Measurements from ENCODE around the gene DYSF.

DYSF gene

DNA sequence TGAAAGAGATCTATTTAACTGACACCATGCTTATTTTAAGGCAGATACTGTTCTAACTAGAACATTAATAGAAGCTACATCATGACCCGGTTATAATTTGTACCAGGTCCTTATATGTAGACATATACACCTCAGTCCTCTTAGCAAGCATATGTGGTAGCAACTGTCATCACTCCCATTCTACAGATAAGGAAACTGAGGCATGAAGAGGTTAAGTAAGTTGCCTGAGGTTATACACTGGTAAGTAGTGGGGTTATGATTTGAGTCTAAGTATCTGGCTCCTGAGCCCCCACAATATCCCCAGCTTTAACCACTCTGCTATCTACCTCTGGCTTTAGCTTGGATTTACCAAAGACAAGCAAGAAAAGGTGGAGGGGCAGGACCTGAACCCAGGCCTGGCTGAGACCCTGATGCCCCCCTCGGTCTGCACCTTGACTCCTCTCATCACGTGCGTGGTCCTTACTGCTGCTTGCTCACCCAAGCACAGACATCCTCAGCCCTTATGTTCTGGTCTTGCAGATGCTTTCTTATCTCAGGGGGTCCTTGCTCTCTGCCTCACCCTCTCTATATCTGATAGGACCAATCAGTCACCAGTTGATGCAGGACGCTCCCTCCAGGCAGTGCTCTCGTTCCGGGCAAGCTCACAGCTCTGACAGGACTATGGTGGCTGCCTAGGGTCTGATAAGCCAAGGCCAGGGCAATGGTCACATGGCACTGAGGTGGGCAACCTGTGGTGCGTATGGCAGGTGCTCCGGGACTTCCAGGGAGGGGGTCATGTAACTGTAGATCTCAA, 4.0 kb downstream of the DYSF start:
- no peak for DNase-seq

DNA sequence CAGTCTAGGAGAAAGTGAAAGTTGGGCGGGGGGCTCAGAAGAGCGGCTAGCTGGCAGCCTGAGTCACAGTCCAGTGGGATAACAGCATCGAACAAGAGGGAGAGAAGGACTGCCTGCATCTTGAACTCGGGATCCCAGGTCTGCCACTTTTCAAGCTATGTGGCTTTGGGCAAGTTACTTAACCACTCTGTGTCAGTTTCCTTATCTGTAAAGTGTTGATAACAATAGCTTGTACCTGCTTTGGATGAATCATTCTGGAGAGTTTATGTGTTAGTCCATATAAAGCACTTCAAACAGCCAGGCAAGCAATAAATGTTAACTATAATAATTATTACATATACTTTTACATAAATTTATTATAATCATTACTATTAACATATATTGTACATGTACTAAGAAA, 4.6 kb downstream of the DYSF start:
- no peak for DNase-seq

DNA sequence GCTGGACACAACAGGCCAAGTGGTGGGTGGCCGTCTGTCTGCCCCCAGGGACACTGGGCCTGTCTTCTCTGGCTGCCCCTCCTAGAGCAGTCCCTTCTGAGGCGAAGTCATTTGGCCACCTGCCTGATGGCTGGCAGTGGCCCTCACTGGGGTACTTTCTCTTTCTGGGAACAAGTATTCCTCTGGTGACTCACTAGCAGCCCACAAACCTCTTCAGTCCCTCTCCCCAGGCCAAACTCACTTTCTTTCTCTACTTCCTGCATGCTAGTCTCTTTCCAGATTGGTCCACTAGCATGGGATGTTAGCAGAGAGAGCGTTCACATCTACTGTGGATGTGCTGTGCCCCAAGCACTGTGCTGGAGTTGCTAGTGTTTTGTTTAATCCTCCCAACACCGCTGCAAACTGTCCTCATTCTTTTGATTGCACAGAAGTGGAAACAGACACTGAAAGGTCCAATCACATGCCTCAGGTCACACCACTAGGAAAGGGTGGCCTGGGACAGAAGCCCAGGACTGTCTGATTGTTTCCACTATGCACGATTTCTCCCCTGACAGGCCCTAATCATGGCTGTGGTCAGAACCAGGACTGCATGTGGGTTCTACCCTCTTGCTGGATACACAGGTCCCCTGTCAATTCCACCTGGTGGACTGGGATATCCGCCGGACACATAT, 5.2 kb downstream of the DYSF start:
- DNase-seq: no peak

DNA sequence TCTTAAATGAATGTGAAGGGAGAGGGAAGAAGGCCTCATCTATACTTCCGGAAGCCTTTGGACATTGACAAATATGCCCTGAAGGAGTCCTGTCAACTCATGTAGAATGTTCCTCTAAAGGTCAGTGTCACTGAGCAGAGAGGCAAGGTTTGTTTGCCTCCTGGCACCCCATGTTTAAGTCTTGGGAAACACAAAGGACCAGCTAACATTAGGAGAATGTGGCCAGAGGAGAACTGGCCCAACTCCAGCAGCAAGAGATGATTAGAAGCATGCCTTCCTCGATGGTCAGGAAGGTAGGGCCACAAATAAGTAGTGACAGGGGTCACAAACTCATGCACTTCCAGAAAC, 5.7 kb downstream of the DYSF start:
- no peak for DNase-seq

DNA sequence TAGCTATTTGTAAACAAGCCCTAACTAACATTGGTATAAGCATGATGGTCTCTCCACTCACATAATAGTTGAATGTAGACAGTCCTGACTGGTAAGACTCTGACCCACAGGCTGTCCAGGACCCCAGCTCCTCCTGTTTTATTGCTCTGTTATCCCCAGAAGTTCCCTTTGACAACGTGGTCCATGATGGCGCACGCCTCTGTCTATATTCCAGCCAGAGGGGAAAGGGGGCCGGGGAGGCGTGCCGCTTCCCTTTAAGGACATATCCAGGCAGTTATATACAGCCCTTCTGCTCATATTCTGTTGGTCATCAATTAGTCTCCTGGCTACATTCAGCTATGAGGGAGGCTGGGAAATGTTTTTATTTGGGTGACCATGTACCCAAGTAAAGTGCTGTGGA, 6.7 kb downstream of the DYSF start:
- DNase-seq: no peak

DNA sequence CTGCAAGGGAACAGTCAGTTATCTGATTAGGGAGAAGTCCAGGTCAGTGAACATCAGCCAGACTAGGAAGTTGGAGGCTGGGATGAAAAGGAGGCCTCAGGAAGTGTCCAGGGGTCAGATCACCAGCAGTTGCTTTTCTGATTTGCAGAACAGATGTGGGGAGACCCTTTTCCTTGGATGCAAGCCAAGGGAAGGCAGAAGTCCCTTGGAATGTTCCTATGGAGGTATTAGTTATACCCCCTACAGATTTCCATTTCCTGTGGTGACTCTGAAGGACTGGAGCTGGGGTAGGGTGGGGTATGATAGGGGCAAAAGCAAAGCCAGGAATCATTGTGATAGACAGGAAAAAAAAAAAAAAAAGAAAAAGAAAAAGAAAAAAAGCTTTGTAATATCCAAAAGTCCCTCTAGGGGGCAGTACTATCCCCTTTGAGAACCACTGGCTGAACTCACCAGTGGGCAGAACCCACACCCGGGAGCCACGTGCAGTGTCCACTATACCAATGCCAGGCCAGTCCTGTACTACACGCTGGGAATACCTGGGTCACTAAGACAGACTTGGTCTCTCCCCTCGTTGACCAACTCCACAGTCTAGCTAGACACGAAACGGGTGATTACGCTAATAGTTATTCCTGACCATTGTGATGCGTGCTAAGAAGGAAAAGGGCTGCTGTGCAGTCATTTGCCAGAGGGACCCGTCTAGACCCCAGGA, 7.4 kb downstream of the DYSF start:
- DNase-seq: no peak

DNA sequence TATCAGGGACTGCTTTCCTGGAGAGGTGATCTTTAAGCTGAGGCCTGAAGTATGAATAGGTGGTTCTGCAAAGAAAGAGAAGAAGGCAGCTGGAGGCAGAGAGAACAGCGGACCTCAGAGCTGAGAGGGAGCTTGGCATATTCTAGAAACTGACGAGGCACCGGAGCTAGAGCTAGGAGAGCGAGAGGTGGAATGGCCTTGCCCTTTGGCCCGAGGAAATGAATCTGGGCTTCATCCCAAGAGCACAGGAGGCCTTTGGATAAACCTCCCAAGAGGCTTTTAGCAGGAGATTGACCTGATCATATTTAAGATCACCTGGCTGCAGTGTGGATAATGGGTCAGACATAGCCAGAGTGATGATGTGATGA, 7.9 kb downstream of the DYSF start:
- no peak for DNase-seq

DNA sequence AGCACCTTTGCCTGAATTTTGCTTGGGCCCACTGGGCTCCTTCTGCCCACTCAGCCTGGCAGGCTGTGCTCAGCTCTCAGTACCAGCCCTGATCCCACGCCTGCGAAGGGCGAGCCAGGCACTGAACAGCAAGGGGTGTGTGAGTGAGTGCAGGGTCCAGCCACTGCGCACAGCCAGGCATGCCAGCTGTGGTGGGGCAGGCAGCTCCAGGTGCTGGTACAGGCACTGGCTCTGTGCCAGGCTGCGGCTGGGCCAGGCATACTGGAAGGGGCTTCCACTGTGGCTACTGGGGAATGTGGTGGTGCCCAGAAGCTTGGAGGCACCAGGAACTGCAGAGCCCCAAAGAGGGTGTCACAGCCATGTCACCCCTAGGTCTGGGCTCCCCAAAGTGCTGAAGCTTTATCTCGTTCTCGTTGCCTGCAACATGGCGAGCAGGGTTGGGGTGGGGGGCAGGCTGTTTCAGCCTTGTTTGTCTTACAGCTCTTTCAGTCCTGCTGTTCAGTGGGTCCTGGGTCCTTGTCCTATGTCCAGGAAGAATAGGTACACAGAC, 8.8 kb downstream of the DYSF start:
- no peak for DNase-seq

DNA sequence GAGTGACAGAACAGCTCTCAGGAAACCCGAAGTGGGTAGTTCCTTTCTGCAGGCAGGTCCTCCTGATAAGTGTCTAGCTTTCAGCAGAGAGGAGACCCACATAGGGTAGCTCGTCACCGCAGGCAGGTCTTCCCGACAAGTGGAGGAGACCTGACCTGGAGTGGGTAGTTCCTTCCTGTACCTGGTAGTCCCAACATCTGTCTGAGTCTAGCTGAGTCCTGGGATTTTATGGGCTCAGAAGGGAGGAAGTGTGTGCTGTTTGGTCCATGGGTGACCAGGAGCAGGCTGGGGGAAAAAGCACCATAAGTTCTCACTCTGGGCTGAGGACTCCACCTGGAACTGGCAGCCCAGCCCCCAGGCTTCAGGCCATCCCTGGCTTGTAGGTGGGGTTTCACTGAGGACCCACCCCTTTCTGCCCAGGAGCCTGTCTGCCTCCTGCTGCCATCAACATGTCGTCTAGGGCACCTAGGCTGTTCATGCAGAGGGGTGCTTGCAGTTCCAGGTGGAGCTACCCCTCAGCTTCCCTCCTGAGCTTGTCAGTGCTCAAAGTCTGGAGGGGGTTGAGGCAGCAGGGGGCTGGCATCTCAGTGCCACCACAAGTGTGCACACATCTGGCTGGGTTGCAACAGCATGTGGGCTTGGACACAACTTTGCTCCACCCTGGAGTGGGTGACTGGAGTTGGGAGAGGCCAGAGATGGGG, 9.4 kb downstream of the DYSF start:
- no peak for DNase-seq

DNA sequence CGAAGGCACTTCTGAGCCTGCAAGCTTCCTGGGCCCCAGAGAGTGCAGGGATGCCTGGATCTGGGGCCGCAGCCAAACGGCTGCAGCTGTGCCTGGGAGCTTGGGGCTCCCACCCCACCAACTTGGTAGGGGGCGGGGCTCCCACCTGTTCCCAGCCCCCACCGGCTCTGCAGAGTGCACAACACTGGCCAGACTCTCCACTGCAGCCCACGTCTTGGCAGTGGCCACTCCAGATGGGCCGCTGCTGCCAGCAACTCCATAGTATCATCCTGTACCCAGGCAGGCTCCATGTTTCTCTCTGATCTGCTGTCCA, 9.9 kb downstream of the DYSF start:
- DNase-seq: no peak

DNA sequence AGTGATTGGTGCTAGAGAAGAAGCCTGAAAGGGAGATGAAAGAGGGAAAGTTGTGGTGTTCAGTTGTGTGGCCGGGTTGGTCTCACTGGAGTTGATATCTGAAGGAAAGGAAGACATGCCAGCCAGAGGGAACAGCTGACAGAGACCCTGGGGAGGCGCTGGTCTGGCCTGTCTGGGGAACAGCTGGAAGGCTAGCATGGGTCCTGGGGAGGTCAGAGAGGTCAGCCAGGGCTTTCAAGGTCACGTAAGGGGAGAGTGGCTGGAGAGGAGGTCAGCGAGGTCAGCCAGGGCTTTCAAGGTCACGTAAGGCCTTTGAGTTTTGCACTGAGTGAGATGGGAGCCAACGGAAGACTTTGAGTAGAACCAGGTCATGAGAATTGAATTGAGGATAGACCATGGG, 11.0 kb downstream of the DYSF start:
- no peak for DNase-seq

DNA sequence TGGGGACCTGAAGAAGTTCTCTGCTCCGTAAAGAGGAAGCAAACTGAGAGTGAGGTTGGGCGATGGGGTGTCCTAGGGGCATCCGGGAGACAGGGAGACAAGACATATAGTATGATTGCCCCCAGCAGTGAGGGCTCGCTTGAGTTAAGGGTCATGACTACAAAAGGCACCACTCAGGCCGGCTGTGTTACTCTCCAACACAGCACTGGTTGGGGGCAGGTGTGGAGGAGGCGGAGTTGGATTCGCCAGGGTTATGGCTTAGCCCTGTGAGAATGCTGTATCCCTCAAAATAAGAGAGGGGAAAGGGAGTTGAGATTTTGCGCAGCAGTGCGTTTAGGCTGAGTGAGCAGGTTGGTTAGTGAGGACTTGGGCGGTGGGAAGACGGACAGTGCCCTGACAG, 12.0 kb downstream of the DYSF start:
- DNase-seq: no peak

DNA sequence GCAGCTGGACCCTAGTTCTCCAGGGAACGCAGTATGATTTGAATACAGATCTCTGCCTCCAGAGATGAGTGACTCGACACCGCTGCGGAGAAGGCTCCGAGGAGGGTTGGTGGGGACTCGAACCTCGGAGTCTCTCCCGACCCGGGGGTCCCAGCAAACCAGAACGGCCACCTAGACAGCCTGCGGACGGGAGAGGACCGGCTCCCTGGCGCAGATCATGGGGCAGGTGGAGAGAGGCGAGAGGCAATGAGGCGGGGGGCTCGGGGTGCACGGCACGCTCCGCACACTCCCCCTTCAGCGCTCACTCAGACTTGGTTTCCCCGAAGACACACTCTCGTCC, 12.6 kb downstream of the DYSF start:
- no peak for DNase-seq

DNA sequence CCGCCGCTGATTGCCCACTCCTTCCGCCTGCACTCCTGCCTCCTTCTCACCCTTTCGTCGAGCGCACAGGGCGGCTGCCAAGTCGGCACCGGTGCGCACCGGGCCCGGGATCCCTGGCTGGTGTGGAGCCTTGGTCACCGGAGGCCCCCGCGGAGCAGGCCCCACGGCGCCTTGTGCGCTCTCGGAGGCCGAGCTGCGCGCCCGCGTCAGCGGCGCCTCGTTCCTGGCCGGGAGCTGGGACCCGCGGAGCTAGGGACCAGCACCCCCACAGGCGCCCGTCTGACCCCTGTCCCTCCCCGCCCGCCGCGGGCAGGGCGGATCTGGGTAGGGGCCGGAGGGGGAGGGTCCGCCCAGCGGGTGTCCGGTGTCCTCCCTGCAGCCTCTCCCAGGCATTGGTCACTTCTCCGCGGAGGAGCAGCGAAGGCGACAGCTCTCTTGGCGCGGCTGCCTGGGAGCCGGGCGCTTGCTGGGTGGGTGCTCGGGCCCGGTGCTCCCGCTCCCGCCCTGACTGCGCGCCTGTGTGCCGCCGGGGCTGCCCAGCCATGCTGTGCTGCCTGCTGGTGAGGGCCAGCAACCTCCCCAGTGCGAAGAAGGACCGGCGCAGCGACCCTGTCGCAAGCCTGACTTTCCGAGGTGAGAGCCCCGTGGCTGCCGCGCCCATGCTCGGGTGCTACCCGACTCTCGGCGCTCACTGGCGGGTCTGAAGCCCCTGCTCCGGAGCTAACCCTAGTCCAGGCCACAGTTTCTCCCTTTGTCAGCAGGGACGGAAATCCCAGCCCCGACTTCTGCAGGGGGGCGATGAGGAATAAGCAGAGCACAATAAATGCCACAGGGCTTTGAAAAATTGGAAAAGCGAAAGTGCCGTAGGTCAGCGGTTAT, 13.2 kb downstream of the DYSF start:
- no peak for DNase-seq

DNA sequence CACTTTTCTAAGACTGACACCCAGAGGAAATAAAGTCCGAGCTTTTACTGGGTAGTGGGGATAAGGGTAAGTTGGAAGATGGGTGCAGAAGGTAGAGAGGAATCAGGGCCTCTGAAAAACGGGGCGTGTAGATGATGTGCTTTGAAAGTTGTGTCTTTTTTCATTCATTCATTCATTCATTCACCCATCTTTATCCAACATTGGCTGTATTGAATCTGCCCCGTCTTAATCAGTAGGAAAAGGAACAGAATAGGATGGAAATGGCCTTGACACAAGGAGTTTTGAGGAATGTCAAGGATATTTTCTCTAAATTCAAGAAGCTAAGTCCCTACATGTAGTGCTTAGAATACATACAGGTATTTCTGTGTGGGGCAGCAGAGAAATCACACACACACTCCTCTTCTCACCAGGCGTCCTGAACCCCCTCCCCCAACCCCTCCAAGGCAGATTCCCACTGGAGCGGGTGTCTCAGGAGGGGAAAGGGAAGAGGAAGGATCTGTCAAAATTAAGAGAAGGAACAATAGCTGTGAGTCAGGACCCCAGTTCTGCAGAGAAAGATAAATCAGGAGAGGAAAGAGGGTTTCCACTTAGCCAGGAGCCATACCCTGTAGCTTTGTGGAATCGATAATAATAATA, 13.9 kb downstream of the DYSF start:
- DNase-seq: no peak

DNA sequence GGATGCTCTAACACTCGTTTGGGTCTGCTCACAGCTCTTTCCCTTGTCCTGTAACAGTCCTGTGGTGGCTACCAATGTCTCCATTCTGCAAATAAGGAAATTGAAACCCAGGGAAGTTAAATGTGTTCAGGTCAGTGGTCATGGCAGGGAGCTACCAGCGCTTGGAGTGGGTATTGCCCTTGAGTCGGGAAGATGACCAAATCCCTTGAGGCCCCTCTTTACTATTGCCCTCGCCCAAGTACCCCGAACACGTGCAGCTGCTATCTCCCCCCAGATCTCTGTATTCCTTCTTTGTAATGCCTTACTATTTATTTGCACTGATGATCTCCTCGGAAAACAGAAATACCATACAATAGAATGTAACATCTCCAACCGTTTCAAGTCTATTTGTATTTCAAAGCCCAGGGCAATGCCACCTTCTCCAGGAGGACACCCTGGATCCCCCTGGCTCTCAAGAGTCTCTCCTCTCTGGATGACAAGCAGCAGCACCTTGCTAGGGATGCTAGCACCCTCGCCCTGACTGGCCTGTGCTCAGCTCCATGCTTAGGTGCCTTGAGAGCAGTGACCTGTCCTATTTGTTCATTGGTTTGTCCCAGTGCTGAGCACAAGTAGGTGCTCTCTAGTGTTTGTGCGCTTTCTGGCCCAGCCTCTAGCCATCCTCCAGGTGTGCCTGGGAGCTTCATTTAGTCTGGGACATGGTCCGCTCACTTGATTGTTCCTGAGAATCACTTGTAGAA, 15.1 kb downstream of the DYSF start:
- no peak for DNase-seq

DNA sequence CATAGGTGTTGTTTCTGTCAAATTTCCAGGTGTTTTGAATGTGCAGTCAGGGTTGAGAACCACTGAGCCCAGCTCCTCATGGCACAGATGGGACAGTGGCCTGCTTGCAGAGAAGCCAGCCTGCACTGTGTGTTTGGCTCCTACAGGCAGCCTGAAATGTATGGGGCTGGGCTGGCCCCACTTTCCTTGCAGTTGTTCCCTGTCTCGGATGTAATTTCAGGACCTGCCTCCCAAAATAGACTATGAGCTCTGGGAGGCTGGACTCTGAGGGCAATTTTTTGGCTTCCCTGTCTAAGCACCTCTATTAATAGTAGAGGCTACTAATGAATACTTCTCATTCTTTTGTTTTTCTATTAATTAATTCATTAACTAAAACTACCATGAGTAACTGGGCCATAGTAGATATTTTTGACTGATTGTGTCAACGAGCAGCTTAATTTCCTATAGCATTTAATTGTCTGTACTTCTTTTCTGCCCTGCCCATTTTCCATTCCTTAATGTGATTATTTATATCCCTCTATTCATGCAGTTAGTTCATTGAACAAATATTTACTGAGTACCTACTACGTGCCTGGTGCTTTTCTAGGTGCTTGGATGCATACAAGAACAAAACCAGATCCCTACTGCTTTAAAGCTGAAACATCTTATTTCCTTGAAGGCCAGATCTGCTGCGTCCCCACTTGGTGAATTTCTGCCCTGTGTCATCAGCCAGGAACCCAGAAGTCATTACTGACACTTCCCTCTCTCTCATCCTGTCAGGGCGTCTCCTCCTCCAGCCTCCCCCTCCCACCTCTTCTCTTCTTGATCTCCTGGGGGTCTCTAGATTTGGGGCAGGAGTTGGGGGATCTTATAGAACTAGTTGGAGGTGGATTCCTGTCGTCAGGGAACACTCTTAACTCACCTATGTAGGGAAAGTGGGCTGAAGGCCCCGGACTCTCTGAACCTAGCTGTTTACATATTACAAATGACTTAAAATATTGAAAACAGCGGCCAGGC, 16.3 kb downstream of the DYSF start:
- no peak for DNase-seq

DNA sequence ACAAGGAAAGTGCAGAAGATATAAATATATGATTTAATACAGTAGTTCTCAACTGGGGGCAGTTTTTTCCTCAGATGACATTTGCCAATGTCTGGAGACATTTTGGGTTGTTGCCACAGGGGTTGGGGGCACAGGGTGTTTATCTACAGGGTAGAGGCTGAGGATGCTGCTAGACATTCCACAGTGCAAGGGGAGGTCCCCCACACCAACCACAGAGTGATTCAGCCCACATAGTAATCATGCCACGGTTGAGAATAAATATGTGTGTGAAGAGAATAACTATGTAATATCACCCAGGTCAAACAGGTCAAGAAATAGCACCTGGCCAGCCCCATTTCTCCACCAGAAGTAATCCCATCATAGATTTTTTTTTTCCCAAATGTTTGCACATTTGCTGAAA, 17.9 kb downstream of the DYSF start:
- no peak for DNase-seq

DNA sequence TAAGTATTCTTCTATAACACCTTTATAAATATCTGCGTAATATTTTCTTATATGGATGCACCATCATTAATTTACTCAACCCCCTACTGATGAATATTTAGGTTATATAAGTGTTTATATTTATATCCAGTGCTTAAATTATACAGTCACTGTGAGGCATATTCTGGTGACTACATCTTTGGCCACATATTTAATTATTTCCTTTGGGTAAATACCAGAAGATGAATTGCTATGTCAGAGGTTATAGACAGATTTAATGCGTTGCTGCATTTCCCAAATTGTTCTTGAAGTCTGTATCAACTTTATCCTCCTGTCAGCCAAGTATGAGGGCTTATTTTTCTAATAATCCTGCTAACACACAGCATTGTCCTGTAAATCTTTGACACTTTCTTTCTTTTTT, 18.7 kb downstream of the DYSF start:
- DNase-seq: no peak
